GM21515 (cell line): ENCODE results near the gene LOXL1.

Experiments used
- ATAC-seq: cut with Tn5 transposase; IDR thresholded peaks from one replicate; pipeline ENCODE4 v1.9.1; 2021; ENCODE audit not compliant: unreplicated experiment

Gene LOXL1

DNA sequence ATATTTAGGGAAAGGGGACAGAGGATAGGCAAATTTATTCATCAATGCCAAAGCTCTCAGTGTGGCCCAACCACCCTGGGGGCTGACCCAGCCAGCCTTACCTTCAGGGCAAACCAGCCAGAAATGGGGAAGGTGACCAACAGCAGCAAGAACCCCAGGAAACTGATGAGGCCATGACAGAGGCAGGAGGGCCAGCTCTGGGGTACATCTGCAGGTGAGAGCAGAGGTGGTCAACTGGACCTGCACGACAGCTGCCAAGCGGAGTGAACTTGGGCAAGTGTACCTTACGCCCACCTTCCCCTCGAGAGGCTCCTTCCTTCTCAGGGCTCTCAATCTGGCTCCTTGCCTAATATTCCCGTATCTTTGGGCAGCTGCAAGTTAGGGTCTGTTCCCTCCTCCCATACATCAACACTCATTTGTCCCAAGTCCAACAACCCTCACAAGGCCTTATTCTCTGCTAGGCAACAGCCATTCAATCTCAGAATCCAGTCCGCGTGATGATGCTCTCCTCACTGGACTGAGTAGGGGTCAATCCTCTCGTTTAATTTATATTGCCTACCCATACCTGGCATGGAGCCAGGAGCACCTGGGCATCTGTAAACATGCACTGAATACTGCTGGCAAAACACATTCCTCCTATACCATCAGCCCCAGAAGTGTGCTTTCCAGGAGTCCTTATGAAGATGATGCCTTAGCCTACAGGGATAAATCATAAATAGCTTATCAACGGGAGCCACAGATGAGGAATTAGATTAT lies 64.2 kb downstream of the LOXL1 start:
- ATAC-seq, result no peak

DNA sequence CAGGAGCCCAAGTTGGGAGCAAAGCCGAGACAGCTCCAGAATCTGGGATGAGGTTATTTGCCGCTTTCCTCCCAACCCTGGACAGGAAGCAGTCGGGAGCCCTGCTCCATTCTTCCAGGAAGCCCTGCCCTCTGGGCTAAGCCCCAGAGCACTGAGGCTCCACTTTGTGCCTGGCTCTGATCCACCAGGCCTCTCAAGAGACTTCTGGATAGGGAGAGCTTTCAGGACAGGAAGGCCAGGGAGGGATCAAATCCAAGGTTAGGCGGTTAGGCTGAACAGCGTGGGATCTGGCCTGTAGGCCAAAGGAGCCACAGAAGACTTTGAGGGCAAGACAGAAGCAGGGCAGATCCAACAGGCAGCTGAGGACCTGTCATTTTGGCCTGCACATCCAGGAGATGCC lies 65.0 kb downstream of the LOXL1 start:
- ATAC-seq, result no peak

DNA sequence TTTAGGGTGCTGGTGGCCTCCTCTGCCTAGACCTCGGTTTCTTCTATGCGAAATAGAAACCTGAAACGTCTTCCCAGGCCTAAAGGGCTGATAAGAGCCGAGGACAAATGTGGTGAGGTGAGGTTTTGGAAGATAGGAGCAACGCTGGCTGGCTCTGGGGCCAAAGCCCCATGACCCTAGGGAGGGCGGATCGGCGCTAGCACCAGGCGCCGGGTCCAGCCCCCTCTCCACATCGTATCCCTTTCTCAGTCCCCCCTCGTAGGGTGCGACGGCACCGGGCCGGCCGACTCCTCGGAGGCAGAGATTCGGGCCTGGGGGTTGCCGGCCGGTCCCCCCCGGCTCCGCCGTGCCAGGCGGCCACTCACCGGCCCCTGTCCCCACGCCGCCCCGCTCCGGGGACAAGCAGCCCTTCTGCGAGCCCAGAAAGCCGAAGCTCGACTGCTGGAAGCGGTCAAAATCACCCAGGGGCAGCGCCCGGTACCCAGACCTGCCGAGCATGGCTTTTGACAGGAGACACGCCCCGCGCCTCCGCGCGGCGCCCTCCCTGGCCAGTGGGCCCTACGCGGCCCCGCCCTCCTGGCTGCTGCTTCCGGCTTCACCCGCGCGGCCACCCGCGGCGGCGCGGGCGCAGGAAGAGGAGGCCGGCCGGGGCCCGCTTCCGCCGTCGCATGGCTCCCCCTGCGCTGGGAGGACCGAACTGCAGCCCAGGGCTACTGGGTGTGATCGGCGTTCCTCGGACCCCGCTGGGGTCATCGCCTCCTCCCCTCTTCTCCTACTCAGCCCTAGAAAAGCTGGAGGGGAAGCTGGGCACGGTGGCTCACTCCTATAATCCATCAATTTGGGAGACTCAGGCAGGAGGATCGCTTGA lies 65.7 kb downstream of the LOXL1 start, which contains the start of gene STOML1:
Gene STOML1 (minus strand): TSS at position 570 of the 868 bp plus-strand sequence. CDS start 72 bp downstream, at position 498.
- ATAC-seq, result peak; percentile 67

DNA sequence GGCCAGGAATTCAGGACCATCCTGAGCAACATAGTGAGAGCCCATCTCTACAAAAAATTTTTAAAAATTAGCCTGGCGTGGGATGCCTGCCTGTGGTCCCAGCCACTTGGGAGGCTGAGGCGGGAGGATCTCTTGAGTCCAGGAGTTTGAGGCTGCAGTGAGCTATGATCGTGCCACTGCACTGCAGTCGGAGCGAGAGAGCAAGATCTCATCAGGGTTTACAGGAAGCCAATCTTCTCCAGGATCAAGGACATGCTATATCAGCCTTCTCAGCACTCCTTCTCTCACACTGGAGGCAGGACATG lies 66.3 kb downstream of the LOXL1 start:
- no peak for ATAC-seq

DNA sequence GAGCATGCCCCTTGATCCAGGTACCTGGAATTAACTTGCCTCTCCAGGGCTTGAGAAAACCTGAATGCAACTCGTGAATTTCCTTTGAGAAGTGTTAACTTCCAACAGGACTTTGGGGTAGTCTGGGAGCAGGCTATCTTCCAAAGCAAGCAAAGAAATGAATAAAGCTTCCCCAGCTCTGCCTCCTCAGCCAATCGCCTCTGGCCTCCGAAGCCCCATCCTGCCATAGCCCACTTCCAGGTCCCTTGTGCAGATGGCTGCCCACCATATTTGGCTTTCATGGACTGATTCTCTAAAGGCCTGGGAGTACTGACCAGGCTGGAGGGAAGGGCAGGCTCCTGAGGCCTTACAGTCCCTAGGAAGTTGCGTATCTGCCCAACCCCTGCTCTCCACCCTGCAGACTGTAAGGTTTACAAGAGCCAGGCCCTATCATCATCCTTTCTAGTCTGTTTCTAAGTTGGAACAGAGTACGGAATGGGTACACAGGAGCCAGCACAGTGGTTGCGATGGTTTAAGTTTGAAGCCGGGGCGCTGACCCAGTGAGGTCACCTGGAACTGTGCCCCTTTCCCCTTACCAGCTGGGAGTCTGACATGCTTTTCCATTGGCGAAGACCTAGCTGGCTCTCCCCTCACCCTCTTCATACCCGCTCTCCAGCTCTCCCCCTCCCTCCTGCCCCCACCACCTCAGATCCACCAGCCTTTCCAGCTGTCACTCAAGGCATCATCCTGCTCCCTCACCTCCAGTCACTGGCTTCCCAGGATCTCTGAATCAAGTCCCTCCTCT lies 67.1 kb downstream of the LOXL1 start:
- no peak for ATAC-seq

DNA sequence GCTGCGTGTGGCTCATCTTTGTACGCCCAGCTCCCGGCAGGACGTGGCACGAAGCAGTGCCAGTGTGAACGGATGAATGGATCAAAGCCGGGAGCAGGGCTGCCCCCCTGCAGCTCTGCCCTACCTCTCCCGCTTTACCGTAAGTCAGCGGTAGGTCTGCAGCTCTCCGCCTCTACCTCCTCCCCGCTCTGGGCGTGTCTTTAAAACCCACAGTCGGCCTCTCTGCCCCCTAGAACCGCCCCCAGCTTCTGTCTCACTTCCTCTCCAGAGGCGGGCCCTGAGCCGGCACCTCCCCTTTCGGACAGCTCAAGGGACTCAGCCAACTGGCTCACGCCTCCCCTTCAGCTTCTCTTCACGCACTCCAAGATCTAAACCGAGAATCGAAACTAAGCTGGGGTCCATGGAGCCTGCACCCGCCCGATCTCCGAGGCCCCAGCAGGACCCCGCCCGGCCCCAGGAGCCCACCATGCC lies 68.2 kb downstream of the LOXL1 start, which contains the start of gene PML:
Gene PML (plus strand): TSS at position 304 of the 471 bp plus-strand sequence. CDS start 97 bp downstream, at position 401.
- ATAC-seq, result peak; percentile 68

DNA sequence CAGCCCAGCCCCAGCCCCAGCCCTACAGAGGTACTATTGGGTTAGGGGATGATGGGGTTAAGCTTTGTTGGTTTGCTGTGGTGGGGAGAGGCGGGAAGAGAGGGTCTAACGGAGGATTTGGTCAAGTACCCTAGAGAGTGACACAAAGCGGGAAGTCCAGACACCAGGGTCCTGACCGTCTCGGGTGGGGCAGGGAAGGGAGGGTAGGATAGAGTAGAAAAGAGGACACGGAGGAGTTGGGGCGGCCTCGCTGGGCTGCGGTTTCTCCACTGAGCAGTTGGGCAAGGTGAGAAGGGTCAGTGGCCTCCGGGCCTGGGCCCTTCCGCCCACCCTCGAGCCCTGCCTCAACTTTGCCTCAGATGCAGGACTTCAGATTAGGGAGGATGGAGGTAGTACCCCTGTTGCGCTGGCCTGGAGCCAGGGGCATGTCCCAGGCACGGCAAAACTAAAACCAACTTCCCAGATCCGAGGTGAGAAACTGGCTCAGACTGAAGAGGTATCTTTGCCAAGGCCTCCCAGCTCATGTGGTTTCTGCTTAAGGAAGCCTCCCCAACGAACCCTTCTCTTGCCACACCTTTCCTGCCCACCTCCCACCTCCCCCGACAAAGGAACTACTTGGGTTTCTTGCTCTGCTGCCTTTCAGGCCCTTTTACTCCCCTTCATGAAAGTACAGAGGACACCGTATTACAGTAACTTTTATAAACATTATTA lies 68.8 kb downstream of the LOXL1 start:
- ATAC-seq, result no peak

DNA sequence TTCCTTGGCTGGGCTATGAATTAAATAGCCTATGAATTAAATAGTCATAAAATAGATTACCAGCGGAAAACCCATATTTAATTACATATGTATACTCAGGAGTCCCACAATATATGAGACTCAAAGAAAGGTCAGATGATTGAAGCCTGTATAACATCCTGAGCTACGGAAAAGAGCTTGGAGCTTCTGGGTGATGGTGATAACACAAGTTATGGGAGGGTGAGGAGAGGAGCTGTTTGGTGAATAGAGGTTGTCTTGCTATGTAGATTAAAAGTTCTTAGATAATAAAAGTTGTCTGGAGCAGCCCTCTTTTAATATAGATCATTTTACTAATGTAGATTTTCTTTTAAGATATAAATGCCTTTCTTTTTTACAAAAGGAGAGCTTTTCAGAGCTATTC lies 70.0 kb downstream of the LOXL1 start:
- no peak for ATAC-seq

DNA sequence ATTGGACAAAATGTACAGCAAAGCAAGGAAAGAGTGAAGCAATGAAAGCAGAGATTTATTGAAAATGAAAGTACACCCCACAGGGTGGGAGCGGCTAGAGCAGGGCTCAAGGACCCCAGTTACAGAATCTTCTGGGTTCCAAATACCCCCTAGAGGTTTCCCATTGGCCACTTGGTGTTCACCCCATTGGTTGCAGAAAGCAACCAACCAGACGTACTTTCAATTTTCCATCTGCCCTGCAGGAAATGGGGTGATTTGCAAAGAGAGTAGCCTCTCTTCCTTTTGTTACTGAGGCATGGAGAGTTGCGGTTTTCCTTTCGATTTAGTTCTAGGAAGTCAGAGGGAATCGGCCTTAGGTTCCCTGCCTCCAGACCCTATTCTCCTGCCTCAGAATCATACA lies 70.7 kb downstream of the LOXL1 start:
- ATAC-seq, result no peak

DNA sequence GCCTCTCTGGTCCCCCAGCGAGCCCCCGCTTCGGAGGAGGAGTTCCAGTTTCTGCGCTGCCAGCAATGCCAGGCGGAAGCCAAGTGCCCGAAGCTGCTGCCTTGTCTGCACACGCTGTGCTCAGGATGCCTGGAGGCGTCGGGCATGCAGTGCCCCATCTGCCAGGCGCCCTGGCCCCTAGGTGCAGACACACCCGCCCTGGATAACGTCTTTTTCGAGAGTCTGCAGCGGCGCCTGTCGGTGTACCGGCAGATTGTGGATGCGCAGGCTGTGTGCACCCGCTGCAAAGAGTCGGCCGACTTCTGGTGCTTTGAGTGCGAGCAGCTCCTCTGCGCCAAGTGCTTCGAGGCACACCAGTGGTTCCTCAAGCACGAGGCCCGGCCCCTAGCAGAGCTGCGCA lies 71.7 kb downstream of the LOXL1 start:
- ATAC-seq, result no peak
